Daoy (cell line): ENCODE results near the gene NFATC2. TPM values are rescaled to one million over a fixed set of nuclear protein-coding genes. Genes with fewer than 3 reads are reported as not detected.

Experiments used
- DNase-seq: peaks from one replicate; pipeline ENCODE4 v3.0.0-alpha.2; 2015; ENCODE audit warnings: low read depth
- total RNA-seq: library from RNA; depleted of rRNA; stranded (reverse); fragments of >200 nt; shearing (Covaris generic); gene quantifications from 2 replicates; pipeline ENCODE4 v1.2.3, GENCODE V29; 2014

NFATC2 gene
- total RNA-seq, 1 experiment from 2014 or later, result 0.40 TPM

- no peak for DNase-seq
Observed at GRCh38 chr20:51429696-51430095, 112.8 kb downstream of the NFATC2 start.

- no peak for DNase-seq
Observed at GRCh38 chr20:51429144-51429482, 113.4 kb downstream of the NFATC2 start.

- DNase-seq, result no peak
Observed at GRCh38 chr20:51428401-51429143, 113.9 kb downstream of the NFATC2 start.

GRCh38 chr20:51427651-51428291 lies 114.7 kb downstream of the NFATC2 start:
- no peak for DNase-seq

- no peak for DNase-seq
Observed at GRCh38 chr20:51426718-51427650, 115.5 kb downstream of the NFATC2 start.

- no peak for DNase-seq
Observed at GRCh38 chr20:51425347-51426106, 117.0 kb downstream of the NFATC2 start.

GRCh38 chr20:51424270-51425117 lies 118.0 kb downstream of the NFATC2 start:
- no peak for DNase-seq

GRCh38 chr20:51423810-51424209 lies 118.7 kb downstream of the NFATC2 start:
- no peak for DNase-seq

- no peak for DNase-seq
Observed at GRCh38 chr20:51423290-51423667, 119.2 kb downstream of the NFATC2 start.

- no peak for DNase-seq
Observed at GRCh38 chr20:51422514-51423289, 119.8 kb downstream of the NFATC2 start.

GRCh38 chr20:51420805-51421204 lies 121.7 kb downstream of the NFATC2 start:
- no peak for DNase-seq

- DNase-seq, result peak; percentile 41
Observed at GRCh38 chr20:51420111-51420510, 122.4 kb downstream of the NFATC2 start.

- DNase-seq, result no peak
Observed at GRCh38 chr20:51419646-51420045, 122.9 kb downstream of the NFATC2 start.

- no peak for DNase-seq
Observed at GRCh38 chr20:51419231-51419630, 123.3 kb downstream of the NFATC2 start.

- no peak for DNase-seq
Observed at GRCh38 chr20:51418137-51418529, 124.4 kb downstream of the NFATC2 start.

GRCh38 chr20:51417250-51418136 lies 125.0 kb downstream of the NFATC2 start:
- DNase-seq, result no peak

- no peak for DNase-seq
Observed at GRCh38 chr20:51416532-51417249, 125.8 kb downstream of the NFATC2 start.

- DNase-seq, result no peak
Observed at GRCh38 chr20:51413857-51414256, 128.7 kb downstream of the NFATC2 start.
